IgD-negative memory B cell (primary cell): ENCODE data around the gene PIK3CD. TPM values are rescaled to one million over a fixed set of nuclear protein-coding genes. Genes with fewer than 3 reads are reported as not detected.

Experiments used
- H3K27ac Mint-ChIP-seq, 3 donors: one replicate each; pipeline ENCODE4 v1.8.0; 2020 to 2022; ENCODE audit warnings: mild to moderate bottlenecking in 3 of 3, mixed read lengths in 3 of 3, moderate library complexity in 1 of 3
- H3K27me3 Mint-ChIP-seq: one replicate; pipeline ENCODE4 v1.8.0; 2021; ENCODE audit warnings: mixed read lengths
- H3K36me3 Mint-ChIP-seq: one replicate; pipeline ENCODE4 v1.8.0; 2020; ENCODE audit warnings: mild to moderate bottlenecking, mixed read lengths
- H3K4me1 Mint-ChIP-seq, 3 donors: one replicate each; pipeline ENCODE4 v1.8.0; 2020 to 2022; ENCODE audit warnings: mixed read lengths in 3 of 3, mild to moderate bottlenecking in 1 of 3
- H3K4me3 Mint-ChIP-seq, 4 donors: one replicate each; pipeline ENCODE4 v1.8.0; 2020 to 2022; ENCODE audit warnings: mild to moderate bottlenecking in 4 of 4, mixed read lengths in 4 of 4, moderate library complexity in 3 of 4
- H3K9me3 Mint-ChIP-seq, 3 donors: one replicate each; pipeline ENCODE4 v1.8.0; 2020 to 2021; ENCODE audit warnings: mixed read lengths in 3 of 3, mild to moderate bottlenecking in 1 of 3
- polyA plus RNA-seq: library from polyadenylated mRNA; unstranded; fragments of 300-500 nt; fragmentation: Illumina TruSeq; gene quantifications from one replicate; pipeline ENCODE4 v1.2.3, GENCODE V29; 2021

The PIK3CD gene
- 82.6 TPM for polyA plus RNA-seq

DNA sequence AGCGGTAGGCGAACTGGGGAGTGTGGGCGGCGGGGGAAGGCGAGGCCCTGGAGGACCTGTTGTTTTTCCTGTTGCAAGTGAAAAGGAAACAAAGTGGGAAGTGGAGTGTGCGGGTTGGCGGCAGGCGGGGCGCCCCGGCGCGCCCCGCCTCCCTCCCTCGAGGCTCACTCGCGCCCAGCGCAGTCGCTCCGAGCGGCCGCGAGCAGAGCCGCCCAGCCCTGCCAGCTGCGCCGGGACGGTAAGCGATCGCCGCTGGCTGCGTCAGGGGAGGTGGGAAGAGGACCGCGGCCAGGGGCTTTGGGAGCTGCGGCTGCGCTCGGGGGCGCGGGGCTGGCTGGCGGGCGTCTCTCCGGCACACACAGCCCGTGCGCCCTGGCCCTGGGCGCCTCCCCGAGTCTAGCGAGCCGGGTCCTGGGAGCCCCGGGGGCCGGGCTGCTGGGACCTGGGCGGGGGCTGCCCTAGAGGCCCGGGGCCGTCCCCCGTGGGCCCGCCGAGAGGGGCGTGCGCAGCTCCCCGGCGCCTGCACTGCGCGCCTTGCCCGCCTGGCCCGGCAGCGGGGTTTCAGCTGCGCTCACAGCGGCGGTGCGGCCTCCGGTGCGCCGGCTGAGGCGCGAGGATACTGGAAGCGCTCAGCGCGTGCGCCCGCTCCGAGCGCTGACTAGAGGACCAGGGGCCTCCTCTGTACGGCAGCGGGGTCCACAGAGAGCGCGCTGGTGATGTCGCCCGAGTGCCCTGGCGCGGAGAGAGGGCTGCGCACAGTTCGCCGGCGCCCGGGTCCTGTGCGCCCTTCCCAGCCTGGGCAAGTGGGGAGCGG lies at the start of gene PIK3CD:
Gene PIK3CD (plus strand): TSS at position 167 of the 814 bp plus-strand sequence. CDS start 58,725 bp downstream, outside the sequence.
- Mint-ChIP-seq H3K27ac (peak within 1 kb of the TSS; percentile 97 to 99 (median 98)), H3K36me3 (peaks cover 6% of the 10 kb centered on the region), H3K4me1 (peaks cover 29 to 38% (median 35%) of the 10 kb centered on the region in 3 donors), H3K9me3 (no peaks in the 10 kb centered on the region), H3K27me3 (no peaks in the 10 kb centered on the region), H3K4me3 (peak within 1 kb of the TSS; percentile 98 to 100 (median 100))

DNA sequence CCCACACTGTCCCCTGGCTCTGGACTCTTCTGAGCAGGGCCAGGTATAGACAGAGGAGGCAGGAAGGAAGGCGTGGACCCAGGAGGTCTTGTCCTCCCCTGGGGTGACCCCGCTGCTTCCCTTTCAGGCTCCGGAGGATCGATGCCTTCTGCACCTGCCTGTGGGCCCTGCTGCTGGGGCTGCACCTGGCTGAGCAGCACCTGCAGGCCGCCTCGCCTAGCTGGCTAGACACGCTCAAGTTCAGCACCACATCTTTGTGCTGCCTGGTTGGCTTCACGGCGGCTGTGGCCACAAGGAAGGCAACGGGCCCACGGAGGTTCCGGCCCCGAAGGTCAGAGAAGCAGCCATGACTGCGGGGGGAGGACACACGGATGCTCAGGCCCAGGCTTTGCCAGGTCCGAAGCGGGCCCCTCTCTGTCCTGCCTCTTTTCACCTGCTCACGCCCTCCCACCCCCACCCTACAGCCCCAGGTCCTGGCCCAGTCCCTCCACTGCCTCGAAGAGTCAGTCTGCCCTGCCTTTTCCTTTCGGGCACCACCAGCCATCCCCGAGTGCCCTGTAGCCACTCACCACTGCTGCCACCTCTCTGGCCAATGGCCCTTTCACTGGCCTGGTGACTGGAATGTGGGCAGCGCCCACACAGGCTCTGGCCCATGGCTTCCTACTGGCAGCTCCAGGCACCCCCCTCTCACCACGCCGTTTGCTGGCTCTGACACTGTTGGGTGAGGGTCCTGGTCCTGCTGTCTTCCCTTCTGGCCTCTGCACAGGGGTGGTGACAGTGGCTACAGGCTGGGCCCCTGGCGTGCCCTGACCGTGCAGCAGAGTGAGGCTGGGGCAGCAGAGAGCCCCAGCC lies 49.4 kb upstream of the PIK3CD start:
- no peaks in the 10 kb centered on the region for H3K36me3 Mint-ChIP-seq
- no peak overlapping the region for H3K27ac Mint-ChIP-seq
- H3K4me3 Mint-ChIP-seq = no peak overlapping the region

DNA sequence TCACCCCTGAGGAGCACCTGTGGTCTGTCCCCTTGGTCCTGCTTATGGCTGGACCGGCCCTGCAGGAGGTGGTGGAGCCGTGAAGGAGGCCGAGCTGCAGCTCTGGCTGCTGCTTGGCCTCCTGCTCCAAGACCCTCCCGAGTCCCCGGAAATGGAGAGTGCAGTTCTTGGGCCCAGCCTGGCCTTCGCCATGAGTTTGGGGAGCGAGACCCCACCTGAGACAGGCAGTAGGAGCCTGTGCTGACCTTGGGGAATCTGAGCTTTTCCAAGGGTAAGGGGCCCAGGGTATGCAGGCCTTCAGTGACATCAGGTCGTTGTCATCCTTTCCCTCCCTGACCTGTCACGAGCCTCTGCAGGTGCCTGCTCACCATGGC lies 48.8 kb upstream of the PIK3CD start:
- H3K27ac Mint-ChIP-seq = no peak overlapping the region

More for the DNA sequence above, 49.4 kb upstream of the PIK3CD start:
- H3K9me3 Mint-ChIP-seq = no peaks in the 10 kb centered on the region
- no peaks in the 10 kb centered on the region for H3K4me1 Mint-ChIP-seq
- no peaks in the 10 kb centered on the region for H3K27me3 Mint-ChIP-seq

DNA sequence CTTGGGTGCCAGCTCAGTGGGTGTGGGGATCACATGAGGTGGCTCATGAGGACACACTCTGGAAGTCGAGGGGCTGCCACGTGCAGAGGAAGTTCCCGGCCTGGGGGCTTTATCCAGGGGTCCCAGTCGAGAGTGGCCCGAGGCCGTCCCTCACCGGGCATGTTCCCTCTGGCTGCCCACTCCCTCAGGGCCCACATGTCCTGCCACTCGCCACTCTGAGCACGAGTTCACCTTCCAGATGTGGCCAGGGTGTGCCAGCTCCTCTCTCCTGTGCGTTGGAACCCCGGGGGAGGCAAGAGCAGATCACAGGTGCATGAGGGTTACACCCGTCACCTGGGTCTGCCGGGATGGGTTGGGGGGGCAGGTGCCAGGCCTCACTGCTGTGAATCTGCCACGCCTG lies 48.2 kb upstream of the PIK3CD start:
- Mint-ChIP-seq H3K9me3 (no peaks in the 10 kb centered on the region), H3K27ac (no peak overlapping the region), H3K4me3 (no peak overlapping the region), H3K36me3 (no peaks in the 10 kb centered on the region), H3K4me1 (no peaks in the 10 kb centered on the region), H3K27me3 (no peaks in the 10 kb centered on the region)

More for the DNA sequence above, 48.8 kb upstream of the PIK3CD start:
- Mint-ChIP-seq H3K36me3 (no peaks in the 10 kb centered on the region), H3K4me1 (no peaks in the 10 kb centered on the region), H3K9me3 (no peaks in the 10 kb centered on the region), H3K27me3 (no peaks in the 10 kb centered on the region), H3K4me3 (no peak overlapping the region)

DNA sequence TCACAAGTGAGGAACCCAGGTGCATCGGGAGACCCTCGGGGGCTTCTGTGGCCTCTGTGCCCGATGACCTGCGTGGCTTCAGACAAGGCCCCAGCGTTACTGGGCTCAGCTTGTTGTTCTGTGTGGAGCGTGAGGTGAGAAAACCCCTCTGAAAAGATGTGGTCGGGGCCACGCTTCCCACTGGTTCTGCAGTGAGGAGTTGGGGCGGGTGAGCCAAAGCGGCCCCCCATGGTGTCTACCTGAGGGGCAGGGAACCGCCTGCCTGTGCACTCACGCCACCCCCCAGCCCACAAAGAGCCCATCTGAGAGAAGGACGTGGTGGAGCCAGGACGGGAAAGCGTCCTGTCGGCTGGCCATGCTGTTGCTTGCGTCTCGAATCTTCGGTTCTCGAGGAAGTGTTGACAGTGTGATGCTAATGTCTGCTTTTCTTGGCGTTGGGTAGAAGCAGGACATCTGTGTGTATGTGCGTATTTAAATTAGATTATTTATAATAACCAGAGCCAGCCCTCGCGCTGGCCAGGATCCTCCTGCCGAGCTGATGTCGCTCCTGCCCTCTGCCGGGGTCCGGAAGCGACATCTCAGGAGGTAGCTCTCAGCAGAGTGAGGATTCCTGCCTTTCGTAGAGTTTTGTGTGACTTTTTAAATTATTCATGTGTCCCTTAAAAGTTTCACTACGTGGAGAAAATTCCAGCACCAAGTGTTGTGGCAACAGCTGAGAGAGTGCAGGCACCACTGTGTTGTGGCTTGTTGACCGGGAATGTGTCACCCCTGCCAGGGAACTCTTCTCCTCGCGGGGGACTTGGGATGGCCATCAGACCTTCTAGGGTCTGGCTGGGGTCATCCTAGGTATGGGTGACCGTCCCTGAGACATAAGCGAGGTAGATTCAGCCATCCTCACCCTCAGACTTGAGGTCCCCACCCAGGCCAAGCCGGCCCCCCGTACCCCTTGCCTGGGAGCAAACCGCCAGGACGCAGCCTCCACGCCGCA lies 47.5 kb upstream of the PIK3CD start:
- Mint-ChIP-seq H3K9me3 (no peaks in the 10 kb centered on the region), H3K27ac (peak overlapping the region in 1 of 3 donors; percentile 50), H3K4me3 (no peak overlapping the region), H3K36me3 (no peaks in the 10 kb centered on the region), H3K4me1 (no peaks in the 10 kb centered on the region), H3K27me3 (no peaks in the 10 kb centered on the region)

DNA sequence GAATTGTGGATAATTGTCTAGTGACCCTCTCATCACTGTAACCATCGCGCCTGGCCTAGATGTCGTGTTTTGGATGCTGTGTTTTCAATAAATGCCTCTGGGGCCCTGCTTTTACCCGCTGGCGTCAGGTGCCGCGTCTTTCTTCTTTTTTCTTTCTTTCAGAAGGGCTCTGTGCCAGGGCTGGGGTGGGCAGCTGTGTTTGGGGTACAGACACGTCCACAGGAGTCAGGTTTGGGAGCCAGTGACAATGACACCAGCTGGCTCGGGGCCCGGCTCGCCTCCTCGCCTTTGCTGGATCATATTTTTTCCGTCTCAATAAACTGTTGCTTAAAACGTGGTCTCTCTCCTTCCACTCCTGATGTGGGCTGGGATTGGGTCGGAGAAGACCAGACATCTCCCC lies 46.7 kb upstream of the PIK3CD start:
- no peaks in the 10 kb centered on the region for H3K36me3 Mint-ChIP-seq
- H3K9me3 Mint-ChIP-seq = no peaks in the 10 kb centered on the region
- H3K27ac Mint-ChIP-seq = peak overlapping the region in 1 of 3 donors; percentile 50
- H3K27me3 Mint-ChIP-seq = no peaks in the 10 kb centered on the region
- no peaks in the 10 kb centered on the region for H3K4me1 Mint-ChIP-seq
- no peak overlapping the region for H3K4me3 Mint-ChIP-seq

DNA sequence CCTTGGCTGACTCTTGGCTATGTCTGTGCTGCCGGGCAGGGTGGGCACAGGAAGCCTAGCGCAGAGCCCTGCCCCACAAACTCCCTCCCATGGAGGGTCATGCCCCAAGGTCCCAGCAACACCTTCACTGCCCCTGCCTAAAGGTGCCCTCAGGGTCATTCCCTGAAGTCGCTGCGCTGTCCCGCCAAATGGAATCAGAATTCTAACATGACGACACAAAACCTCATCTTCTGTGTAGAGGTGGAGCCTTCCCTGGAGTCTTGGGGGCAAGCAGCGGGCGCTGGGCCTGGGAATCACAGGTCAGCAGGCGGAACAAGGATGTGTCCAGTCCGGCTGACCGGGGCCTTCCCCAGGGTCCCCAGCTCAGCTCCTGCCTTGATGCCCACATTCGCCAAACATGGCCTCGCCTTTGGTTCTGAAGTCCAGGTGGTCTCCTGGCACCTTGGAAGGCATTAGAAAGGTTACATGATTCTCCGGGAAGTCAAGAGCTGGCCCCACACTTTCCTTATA lies 45.5 kb upstream of the PIK3CD start:
- H3K27me3 Mint-ChIP-seq = no peaks in the 10 kb centered on the region
- no peaks in the 10 kb centered on the region for H3K4me1 Mint-ChIP-seq
- H3K36me3 Mint-ChIP-seq = no peaks in the 10 kb centered on the region
- no peak overlapping the region for H3K27ac Mint-ChIP-seq
- H3K9me3 Mint-ChIP-seq = no peaks in the 10 kb centered on the region
- no peak overlapping the region for H3K4me3 Mint-ChIP-seq

DNA sequence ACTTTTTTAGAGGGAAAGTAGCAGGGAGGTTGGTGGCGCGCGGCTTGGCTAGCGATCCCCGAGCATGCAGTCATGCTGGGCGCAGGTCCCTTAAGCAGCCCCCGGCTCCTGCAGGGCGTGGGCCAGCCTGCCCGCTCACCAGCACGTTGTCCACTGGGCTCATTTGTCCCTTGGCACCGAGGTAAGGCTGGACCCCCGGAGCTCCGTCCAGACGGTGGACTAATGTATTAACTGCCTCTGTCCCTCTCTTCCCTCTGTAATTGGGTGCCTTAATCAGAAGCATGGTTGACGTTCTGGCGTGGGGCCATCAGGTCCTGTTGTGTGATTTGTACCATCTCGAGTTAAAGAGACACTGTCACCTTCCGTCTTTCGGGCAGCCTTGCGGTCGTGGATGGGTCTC lies 45.1 kb upstream of the PIK3CD start:
- Mint-ChIP-seq H3K27me3 (no peaks in the 10 kb centered on the region), H3K27ac (no peak overlapping the region), H3K4me3 (no peak overlapping the region), H3K4me1 (no peaks in the 10 kb centered on the region), H3K36me3 (no peaks in the 10 kb centered on the region), H3K9me3 (no peaks in the 10 kb centered on the region)

DNA sequence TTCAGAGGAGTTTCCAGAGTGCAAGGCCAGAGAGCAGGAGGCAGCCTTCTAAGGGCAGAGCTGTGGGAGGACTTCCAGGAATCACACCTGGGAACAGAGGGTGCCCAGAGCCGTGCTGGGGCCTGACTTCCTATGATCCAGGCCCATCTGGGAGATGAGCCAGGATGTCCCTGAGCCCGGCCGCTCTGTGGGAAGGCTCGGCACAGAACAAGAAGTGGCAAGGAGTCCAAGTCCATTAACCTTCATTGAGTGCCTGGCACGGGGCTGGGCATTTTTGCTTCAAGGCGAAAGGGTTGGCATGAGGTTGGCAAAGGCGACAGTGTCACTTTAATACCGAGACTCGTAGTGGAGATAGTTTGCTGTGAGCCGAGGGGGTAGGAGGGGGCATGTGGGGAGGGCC lies 44.6 kb upstream of the PIK3CD start:
- H3K36me3 Mint-ChIP-seq = no peaks in the 10 kb centered on the region
- no peak overlapping the region for H3K4me3 Mint-ChIP-seq
- H3K4me1 Mint-ChIP-seq = no peaks in the 10 kb centered on the region
- no peak overlapping the region for H3K27ac Mint-ChIP-seq
- H3K9me3 Mint-ChIP-seq = no peaks in the 10 kb centered on the region
- no peaks in the 10 kb centered on the region for H3K27me3 Mint-ChIP-seq

DNA sequence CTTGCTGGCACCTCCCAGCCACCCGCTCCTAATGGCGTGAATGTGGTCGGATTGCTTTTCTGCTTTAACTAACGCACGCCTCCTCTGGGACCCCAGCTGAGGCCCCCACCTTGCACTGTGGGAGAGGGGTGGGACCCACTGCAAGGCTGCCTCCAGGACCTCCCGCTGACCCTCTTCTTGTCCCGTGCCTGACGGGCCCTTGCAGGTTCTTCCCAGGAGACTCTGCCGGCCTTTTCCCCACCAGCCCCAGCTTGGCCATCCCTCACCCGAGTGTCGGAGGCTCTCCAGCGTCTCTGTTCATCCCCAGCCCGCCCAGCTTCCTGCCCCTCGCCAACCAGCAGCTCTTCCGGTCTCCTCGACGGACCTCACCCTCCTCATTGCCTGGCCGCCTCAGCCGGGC lies 44.2 kb upstream of the PIK3CD start:
- H3K9me3 Mint-ChIP-seq = no peaks in the 10 kb centered on the region
- no peaks in the 10 kb centered on the region for H3K36me3 Mint-ChIP-seq
- peak overlapping the region in 2 of 3 donors; percentile 22 to 34 for H3K27ac Mint-ChIP-seq
- H3K4me1 Mint-ChIP-seq = no peaks in the 10 kb centered on the region
- no peaks in the 10 kb centered on the region for H3K27me3 Mint-ChIP-seq
- no peak overlapping the region for H3K4me3 Mint-ChIP-seq

DNA sequence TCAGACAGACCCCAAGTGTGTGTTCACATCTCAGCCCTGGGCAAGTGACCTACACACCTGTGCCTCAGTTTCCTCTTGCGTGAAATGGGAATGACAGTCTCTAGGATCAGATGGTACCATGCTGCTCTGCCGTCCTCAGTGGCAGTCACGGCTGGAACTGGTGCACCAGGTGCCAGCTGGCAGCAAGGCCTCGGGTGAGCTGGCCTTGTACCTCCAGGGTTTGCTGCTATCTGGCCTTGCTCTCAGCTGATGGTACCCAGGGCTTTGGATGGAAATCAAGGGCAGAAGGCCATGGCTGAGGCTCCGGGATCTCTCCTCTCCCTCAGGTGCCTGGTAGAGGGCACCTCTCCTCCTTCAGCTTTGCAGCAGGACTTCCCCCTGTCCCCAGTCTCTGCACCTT lies 41.5 kb upstream of the PIK3CD start:
- no peaks in the 10 kb centered on the region for H3K4me1 Mint-ChIP-seq
- no peaks in the 10 kb centered on the region for H3K9me3 Mint-ChIP-seq
- no peaks in the 10 kb centered on the region for H3K27me3 Mint-ChIP-seq
- H3K36me3 Mint-ChIP-seq = no peaks in the 10 kb centered on the region
- no peak overlapping the region for H3K27ac Mint-ChIP-seq
- H3K4me3 Mint-ChIP-seq = no peak overlapping the region

DNA sequence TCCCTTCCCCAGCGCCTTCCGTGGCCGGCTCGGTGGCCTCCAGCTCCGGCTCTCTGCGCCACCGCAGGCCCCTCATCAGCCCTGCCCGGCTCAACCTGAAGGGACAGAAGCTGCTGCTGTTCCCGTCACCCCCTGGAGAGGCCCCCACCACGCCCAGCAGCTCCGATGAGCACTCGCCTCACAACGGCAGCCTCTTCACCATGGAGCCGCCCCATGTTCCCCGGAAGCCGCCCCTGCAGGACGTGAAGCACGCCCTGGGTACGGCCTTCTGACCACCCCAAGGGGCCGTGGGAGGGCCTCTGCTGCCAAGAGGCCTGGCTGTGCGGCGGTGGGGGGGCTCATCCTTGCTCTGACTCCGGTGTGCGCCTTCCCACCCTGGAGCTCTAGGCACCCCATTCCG lies 41.0 kb upstream of the PIK3CD start:
- H3K27me3 Mint-ChIP-seq = no peaks in the 10 kb centered on the region
- H3K36me3 Mint-ChIP-seq = no peaks in the 10 kb centered on the region
- H3K9me3 Mint-ChIP-seq = no peaks in the 10 kb centered on the region
- H3K4me1 Mint-ChIP-seq = no peaks in the 10 kb centered on the region
- H3K4me3 Mint-ChIP-seq = no peak overlapping the region
- H3K27ac Mint-ChIP-seq = no peak overlapping the region

DNA sequence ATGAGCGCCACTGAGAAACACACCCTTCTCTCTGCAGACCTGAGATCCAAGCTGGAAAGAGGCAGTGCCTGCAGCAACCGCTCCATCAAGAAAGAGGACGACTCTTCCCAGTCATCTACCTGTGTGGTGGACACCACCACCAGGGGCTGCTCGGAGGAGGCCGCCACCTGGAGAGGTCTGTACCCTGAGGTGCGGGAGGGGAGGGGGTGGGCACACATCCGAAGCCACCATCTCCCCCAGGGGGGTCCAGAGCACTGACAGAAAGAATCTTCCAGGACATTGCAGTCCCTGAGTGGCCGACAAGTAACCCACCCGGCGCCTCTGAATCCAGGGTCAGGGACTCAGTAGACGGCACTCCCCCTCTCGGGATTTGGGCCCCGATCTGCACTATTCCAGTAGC lies 39.8 kb upstream of the PIK3CD start:
- no peaks in the 10 kb centered on the region for H3K36me3 Mint-ChIP-seq
- H3K4me1 Mint-ChIP-seq = no peaks in the 10 kb centered on the region
- no peaks in the 10 kb centered on the region for H3K27me3 Mint-ChIP-seq
- no peaks in the 10 kb centered on the region for H3K9me3 Mint-ChIP-seq
- H3K27ac Mint-ChIP-seq = no peak overlapping the region
- no peak overlapping the region for H3K4me3 Mint-ChIP-seq

DNA sequence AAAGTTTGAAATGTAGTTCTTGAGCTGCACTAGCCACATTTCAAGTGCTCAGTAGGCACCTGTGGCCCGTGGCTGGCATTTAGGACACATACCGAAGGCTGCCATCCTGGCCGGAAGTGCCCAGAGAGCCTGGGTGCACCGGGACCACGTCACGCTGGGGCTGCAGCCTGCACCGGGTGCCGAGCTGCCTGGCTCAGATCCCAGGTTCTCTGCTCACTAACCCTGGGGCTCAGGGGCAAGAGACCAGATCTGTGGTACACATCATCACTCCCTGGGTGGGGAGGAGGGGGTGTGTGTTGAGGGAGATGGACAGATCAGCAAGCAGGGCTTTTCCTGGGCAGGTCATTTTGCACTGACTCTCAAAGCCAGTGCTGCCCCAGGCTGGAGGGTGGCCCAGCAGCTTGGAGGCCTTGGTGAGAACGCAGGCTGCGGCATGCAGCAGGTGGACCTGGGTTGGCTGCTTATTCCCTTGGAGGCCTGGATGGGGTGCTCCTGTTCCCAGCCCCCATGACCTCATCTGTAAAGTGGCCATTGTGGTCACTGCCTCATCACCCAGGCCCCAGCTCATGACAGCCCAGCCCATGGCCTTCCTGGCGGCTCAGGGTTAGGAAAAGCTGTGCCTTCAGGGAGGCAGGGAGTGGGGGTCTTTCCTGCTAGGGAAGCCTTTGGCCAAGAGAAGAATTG lies 39.2 kb upstream of the PIK3CD start:
- Mint-ChIP-seq H3K4me1 (no peaks in the 10 kb centered on the region), H3K36me3 (no peaks in the 10 kb centered on the region), H3K27ac (no peak overlapping the region), H3K9me3 (no peaks in the 10 kb centered on the region), H3K27me3 (no peaks in the 10 kb centered on the region), H3K4me3 (no peak overlapping the region)
